NCI-H2107 treated with DMSO at 0.1 percent for 48 hours (cell line): Measurements from ENCODE around the gene MSANTD4.
"Not testable (repeated sequence)": the region's sequence is repeated elsewhere in the genome, so short reads cannot be mapped to it uniquely, and the experiment has no call there.

Experiments used
- DNase-seq: peaks from one replicate; lab custom pipeline; 2025; ENCODE audit not compliant: unreplicated experiment; lab: John Stamatoyannopoulos, UW

MSANTD4 gene

GRCh38 chr11:106014620-106015019, 7.4 kb downstream of the MSANTD4 start:
- no peak for DNase-seq

GRCh38 chr11:106014035-106014434, 8.0 kb downstream of the MSANTD4 start:
- DNase-seq: no peak

GRCh38 chr11:106012744-106013143, 9.3 kb downstream of the MSANTD4 start:
- no peak for DNase-seq

DNA sequence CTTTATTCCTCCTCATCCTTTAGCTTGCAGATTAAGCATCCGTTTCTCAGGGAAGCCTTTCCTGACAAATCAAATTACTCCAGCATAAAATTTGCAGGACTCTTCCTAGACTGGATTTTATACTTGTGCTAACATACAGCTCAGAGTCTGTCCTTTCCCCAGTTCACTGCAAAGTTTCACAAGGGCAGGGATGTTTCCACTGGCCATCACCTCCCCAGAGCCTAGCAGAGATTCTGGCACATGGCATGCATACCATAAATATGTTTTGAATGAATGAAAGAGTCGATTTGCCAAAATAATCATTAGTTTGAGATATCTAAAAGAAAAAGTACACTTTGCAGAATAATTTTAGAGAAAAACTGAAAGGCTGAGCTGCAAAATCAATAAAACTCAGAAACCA, 10.6 kb downstream of the MSANTD4 start:
- DNase-seq: no peak

GRCh38 chr11:106003094-106003493, 18.9 kb downstream of the MSANTD4 start:
- DNase-seq: not testable (repeated sequence)

- no peak for DNase-seq
Measured at GRCh38 chr11:106001304-106002012, 20.6 kb downstream of the MSANTD4 start.

GRCh38 chr11:105991888-105992287, 30.2 kb downstream of the MSANTD4 start:
- no peak for DNase-seq

DNA sequence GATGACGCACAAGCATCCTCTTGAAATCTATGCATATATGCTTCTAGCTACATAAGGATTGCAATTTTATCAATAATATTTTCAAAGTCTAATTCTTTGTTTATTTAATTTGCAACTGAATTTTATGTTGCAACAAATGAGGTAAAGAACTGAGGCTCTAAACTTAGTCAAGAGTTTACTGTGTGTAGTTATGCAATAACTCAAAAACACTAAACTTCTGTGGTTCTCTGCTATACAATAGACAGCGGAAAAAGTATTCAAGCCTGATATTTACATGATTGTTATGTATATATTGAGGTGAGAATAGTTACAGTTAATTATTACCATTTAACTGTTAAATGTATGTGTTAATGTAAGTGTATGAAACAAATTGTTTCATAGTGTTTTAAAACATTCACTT, 32.9 kb downstream of the MSANTD4 start:
- DNase-seq: no peak

DNA sequence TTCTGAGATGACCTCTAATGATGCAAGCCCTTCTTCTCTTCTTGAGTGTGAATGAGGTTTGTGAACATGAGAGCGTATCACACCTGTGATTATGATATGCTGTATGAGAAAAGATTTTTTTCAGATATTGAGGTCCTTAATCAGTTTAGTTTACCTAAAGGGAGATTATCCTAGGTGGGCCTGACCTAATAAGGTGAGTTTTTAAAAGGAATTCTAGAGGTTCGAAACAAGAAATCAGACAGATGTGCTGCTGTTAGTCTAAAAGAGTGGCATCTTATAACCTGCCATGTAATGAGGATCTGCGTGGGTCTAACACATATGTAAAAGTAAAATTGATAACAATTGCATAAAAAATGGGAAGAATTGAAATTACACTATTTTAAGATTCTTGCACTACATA, 33.8 kb downstream of the MSANTD4 start:
- no peak for DNase-seq

GRCh38 chr11:105986554-105986953, 35.5 kb downstream of the MSANTD4 start:
- no peak for DNase-seq

GRCh38 chr11:105979997-105980703, 41.9 kb downstream of the MSANTD4 start:
- no peak for DNase-seq

- DNase-seq: no peak
Measured at GRCh38 chr11:105975128-105975527, 46.9 kb downstream of the MSANTD4 start.

DNA sequence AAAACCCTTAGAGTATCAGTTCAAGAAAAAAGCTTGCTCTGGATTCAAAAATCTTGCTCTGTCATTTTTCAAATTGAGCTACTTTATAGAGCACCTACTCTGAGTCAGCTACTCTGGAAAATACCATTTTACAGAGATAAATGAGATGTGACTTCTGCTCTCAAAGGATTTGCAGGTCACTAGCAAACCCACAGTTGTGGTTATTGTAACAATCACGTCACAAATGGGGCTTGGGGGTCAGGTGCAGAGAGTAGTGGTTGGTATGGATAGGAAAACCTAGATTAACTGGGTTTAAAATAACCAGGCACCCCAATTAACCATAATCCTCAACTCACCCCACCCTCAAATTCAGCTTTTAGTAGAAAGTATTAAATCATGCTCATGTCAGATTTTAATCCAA, 52.3 kb downstream of the MSANTD4 start:
- DNase-seq: no peak

DNA sequence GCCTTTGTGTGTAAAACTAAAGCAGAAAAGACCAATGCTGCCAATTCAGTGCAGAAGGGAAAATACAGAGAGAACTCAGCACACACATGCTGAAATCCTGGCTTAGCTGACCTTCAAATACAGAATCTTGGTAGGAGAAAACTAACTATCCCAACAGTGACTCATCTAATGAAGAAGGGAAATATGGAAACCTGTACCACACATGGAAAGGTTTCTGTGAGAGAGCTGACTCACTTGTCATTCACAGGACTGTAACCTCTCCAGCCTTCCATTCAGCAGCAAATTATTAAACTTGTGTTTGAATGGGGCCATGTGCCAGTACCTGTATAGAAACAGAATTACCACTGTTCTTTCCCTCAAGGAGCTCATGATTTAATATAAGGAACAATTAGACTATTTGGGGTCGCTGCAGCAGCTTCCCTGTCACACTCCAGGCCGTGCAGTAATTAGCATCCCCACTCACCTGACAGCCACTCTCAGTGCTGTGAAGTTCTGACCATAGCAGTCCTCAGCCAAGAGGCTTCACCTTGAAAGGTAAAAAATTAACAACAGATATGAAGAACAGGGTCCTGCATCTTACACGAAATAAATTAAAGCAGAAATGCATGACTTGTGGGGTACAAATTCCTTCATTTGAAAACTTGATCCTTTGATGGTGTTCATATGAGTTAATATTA, 53.9 kb downstream of the MSANTD4 start:
- DNase-seq: no peak

- DNase-seq: peak; percentile 38
Measured at GRCh38 chr11:105960252-105961245, 61.5 kb downstream of the MSANTD4 start.
